Measurements from ENCODE around the gene TAB3. TPM values are rescaled to one million over a fixed set of nuclear protein-coding genes. Genes with fewer than 3 reads are reported as not detected.

TAB3 gene
- total RNA-seq, 4 donors from 2014 or later: 25.5 to 32.8 (median 28.8) TPM

GRCh38 chrX:30876367-30876766 is 12.7 kb downstream of the TAB3 start:
- no peak for TF ChIP-seq CTCF (IDR thresholded peaks at IDR 0.05; ENCODE audit: low read depth)

GRCh38 chrX:30875957-30876356 is 13.1 kb downstream of the TAB3 start:
- TF ChIP-seq CTCF (IDR thresholded peaks at IDR 0.05; ENCODE audit: low read depth): no peak

GRCh38 chrX:30874851-30875250 is 14.2 kb downstream of the TAB3 start:
- TF ChIP-seq CTCF (IDR thresholded peaks at IDR 0.05; ENCODE audit: low read depth): no peak

- TF ChIP-seq CTCF (IDR thresholded peaks at IDR 0.05; ENCODE audit: low read depth): no peak
Observed at GRCh38 chrX:30870572-30870971, 18.5 kb downstream of the TAB3 start.

- no peak for TF ChIP-seq CTCF (IDR thresholded peaks at IDR 0.05; ENCODE audit: low read depth)
Observed at GRCh38 chrX:30865612-30866011, 23.4 kb downstream of the TAB3 start.

GRCh38 chrX:30865015-30865414 is 24.0 kb downstream of the TAB3 start:
- TF ChIP-seq CTCF (IDR thresholded peaks at IDR 0.05; ENCODE audit: low read depth): no peak

- no peak for TF ChIP-seq CTCF (IDR thresholded peaks at IDR 0.05; ENCODE audit: low read depth)
Observed at GRCh38 chrX:30864383-30864785, 24.7 kb downstream of the TAB3 start.
